H1 (cell line): ENCODE data around the gene NEFH. TPM values are rescaled to one million over a fixed set of nuclear protein-coding genes. Genes with fewer than 3 reads are reported as not detected.

Experiments
- CTCF ChIA-PET: fragments of 300-600 bp; sonication (Branson Sonifier 250); formaldehyde crosslinking; loops from one replicate; lab custom pipeline; 2021; ENCODE audit not compliant: partially characterized antibody; lab: Charles Lee
- POLR2A ChIA-PET: fragments of 300-600 bp; sonication (Branson Sonifier 250); formaldehyde crosslinking; loops from one replicate; lab custom pipeline; 2021; ENCODE audit warnings: inconsistent platforms; ENCODE audit not compliant: partially characterized antibody; lab: Charles Lee
- DNase-seq, 2 experiments: peaks; one replicate each; pipeline versions ENCODE4 v3.0.0 to v3.0.0-alpha.2; 2010 to 2022; ENCODE audit warnings: low spot score in 2 of 2, low read depth in 1 of 2, mixed read lengths in 1 of 2
- FAIRE-seq: peaks from 2 replicates; lab custom pipeline; 2011; peaks lifted over from hg19 to GRCh38; lab: Jason Lieb, UNC
- H2AFZ ChIP-seq: 2 replicates; pipeline ENCODE4 v1.8.1; 2012; ENCODE audit warnings: low read length, inconsistent platforms
- H2AK5ac ChIP-seq: 2 replicates; pipeline ENCODE4 v1.6.1; 2013; ENCODE audit warnings: low read depth, low read length
- H2BK120ac ChIP-seq: replicated peaks from 2 replicates; pipeline ENCODE3; 2013; ENCODE audit warnings: low read depth, low read length, inconsistent platforms
- H2BK12ac ChIP-seq: 2 replicates; pipeline ENCODE4 v1.6.1; 2013; ENCODE audit warnings: low read depth, low read length
- H2BK15ac ChIP-seq: 2 replicates; pipeline ENCODE4 v1.6.1; 2013; ENCODE audit warnings: low read length
- H2BK20ac ChIP-seq: 2 replicates; pipeline ENCODE4 v1.6.1; 2013; ENCODE audit warnings: low read length
- H2BK5ac ChIP-seq: 2 replicates; pipeline ENCODE4 v1.6.1; 2013; ENCODE audit warnings: low read depth, low read length
- H3K14ac ChIP-seq: 2 replicates; pipeline ENCODE4 v1.6.1; 2013; ENCODE audit warnings: inconsistent platforms; ENCODE audit not compliant: insufficient read length
- H3K18ac ChIP-seq: 2 replicates; pipeline ENCODE4 v1.6.1; 2013; ENCODE audit warnings: low read length; ENCODE audit errors: extremely low read depth
- H3K23ac ChIP-seq: 2 replicates; pipeline ENCODE4 v1.6.1; 2013; ENCODE audit warnings: inconsistent platforms; ENCODE audit not compliant: insufficient read length
- H3K23me2 ChIP-seq: 2 replicates; pipeline ENCODE4 v1.6.1; 2013; ENCODE audit warnings: low read depth, low read length
- H3K27ac ChIP-seq: 2 replicates; pipeline ENCODE4 v1.6.1; 2011; ENCODE audit warnings: low read depth, low read length, inconsistent platforms
- H3K27me3 ChIP-seq, 4 experiments: replicated peaks in 1 of 4; 1 replicate in 1 of 4; 2 replicates in 3 of 4; pipeline versions ENCODE4 v1.6.1 to v1.8.1; 2011 to 2013; ENCODE audit warnings: low read length in 3 of 4, mild to moderate bottlenecking in 3 of 4, inconsistent platforms in 2 of 4, mixed read lengths in 2 of 4, moderate library complexity in 1 of 4; ENCODE audit not compliant: control insufficient read depth in 3 of 4, insufficient read depth in 3 of 4; ENCODE audit errors: extremely low read depth in 1 of 4
- H3K36me3 ChIP-seq, 4 experiments: 2 replicates each; pipeline versions ENCODE4 v1.6.1 to v1.8.1; 2011 to 2013; ENCODE audit warnings: mild to moderate bottlenecking in 4 of 4, low read length in 3 of 4, moderate library complexity in 2 of 4, control low read depth in 1 of 4, inconsistent platforms in 1 of 4; ENCODE audit not compliant: insufficient read depth in 4 of 4, control insufficient read depth in 2 of 4
- H3K4ac ChIP-seq: replicated peaks from 2 replicates; pipeline ENCODE3; 2013; ENCODE audit warnings: low read length, low read depth, mixed read lengths, inconsistent platforms; ENCODE audit not compliant: insufficient read length
- H3K4me1 ChIP-seq, 4 experiments: replicated peaks in 1 of 4; 1 replicate in 1 of 4; 2 replicates in 3 of 4; pipeline versions ENCODE4 v1.6.1 to v1.8.1; 2011 to 2013; ENCODE audit warnings: low read length in 3 of 4, inconsistent platforms in 2 of 4, mixed read lengths in 1 of 4; ENCODE audit not compliant: insufficient read depth in 4 of 4, control insufficient read depth in 3 of 4
- H3K4me2 ChIP-seq, 2 experiments: 2 replicates each; pipeline versions ENCODE4 v1.6.1 to v1.8.1; 2011 to 2013; ENCODE audit warnings: low read depth in 2 of 2, low read length in 2 of 2, control low read depth in 1 of 2, inconsistent platforms in 1 of 2, mild to moderate bottlenecking in 1 of 2; ENCODE audit not compliant: insufficient read depth in 1 of 2
- H3K4me3 ChIP-seq, 4 experiments: fragments of 200-600, 300-600 bp in 1 of 4; sonication (generic), shearing (Covaris generic), sonication (Bioruptor Twin) in 1 of 4; 2 replicates each; pipeline versions ENCODE4 v1.5.1 to v1.8.1; 2011 to 2016; ENCODE audit warnings: low read length in 4 of 4, low read depth in 3 of 4, control low read depth in 2 of 4, inconsistent platforms in 2 of 4, mild to moderate bottlenecking in 2 of 4, mixed read lengths in 1 of 4, moderate library complexity in 1 of 4; ENCODE audit not compliant: insufficient read depth in 2 of 4; ENCODE audit errors: extremely low read depth in 1 of 4
- H3K56ac ChIP-seq: replicated peaks from 2 replicates; pipeline ENCODE3; 2013; ENCODE audit warnings: low read depth, mild to moderate bottlenecking, mixed read lengths, low read length, inconsistent platforms; ENCODE audit not compliant: insufficient read length
- H3K79me1 ChIP-seq: 2 replicates; pipeline ENCODE4 v1.6.1; 2013; ENCODE audit warnings: low read depth, low read length, control low read depth
- H3K79me2 ChIP-seq, 2 experiments: 2 replicates each; pipeline versions ENCODE4 v1.6.1 to v1.8.1; 2012 to 2013; ENCODE audit warnings: low read length in 2 of 2, mild to moderate bottlenecking in 2 of 2, inconsistent platforms in 1 of 2; ENCODE audit not compliant: insufficient read depth in 2 of 2, control insufficient read depth in 1 of 2
- H3K9ac ChIP-seq, 4 experiments: replicated peaks in 1 of 4; 1 replicate in 1 of 4; 2 replicates in 3 of 4; pipeline versions ENCODE4 v1.6.1 to v1.8.1; 2011 to 2013; ENCODE audit warnings: low read depth in 3 of 4, low read length in 3 of 4, control low read depth in 2 of 4, mild to moderate bottlenecking in 2 of 4, moderate library complexity in 2 of 4, inconsistent platforms in 1 of 4; ENCODE audit errors: extremely low read depth in 1 of 4
- H3K9me3 ChIP-seq, 2 experiments: 2 replicates each; pipeline versions ENCODE4 v1.6.1 to v1.8.1; 2012 to 2013; ENCODE audit warnings: mild to moderate bottlenecking in 2 of 2, moderate library complexity in 2 of 2, control low read depth in 1 of 2, inconsistent platforms in 1 of 2, low read depth in 1 of 2, low read length in 1 of 2, mixed read lengths in 1 of 2; ENCODE audit not compliant: insufficient read depth in 2 of 2
- H4K20me1 ChIP-seq, 2 experiments: replicated peaks in 1 of 2; 2 replicates each; pipeline versions ENCODE3 to v1.8.1; 2011 to 2013; ENCODE audit warnings: inconsistent platforms in 2 of 2, low read length in 2 of 2, mild to moderate bottlenecking in 1 of 2; ENCODE audit not compliant: insufficient read depth in 2 of 2, control insufficient read depth in 1 of 2
- H4K5ac ChIP-seq: 2 replicates; pipeline ENCODE4 v1.6.1; 2013; ENCODE audit warnings: low read length, low read depth, mixed read lengths, inconsistent platforms; ENCODE audit not compliant: insufficient read length
- H4K8ac ChIP-seq: 2 replicates; pipeline ENCODE4 v1.8.0; 2013; ENCODE audit warnings: mild to moderate bottlenecking, moderate library complexity, low read length, inconsistent platforms; ENCODE audit not compliant: insufficient read depth; ENCODE audit errors: extremely low read depth
- H4K91ac ChIP-seq: replicated peaks from 2 replicates; pipeline ENCODE3; 2013; ENCODE audit warnings: low read length, mixed read lengths, inconsistent platforms; ENCODE audit not compliant: insufficient read length
- CHD2 ChIP-seq: IDR thresholded peaks from 2 replicates; pipeline ENCODE4 v1.6.1; 2012; ENCODE audit warnings: low read length, improper control_type of control experiment
- CTBP2 ChIP-seq: IDR thresholded peaks from 2 replicates; pipeline ENCODE4 v1.7.0; 2011; ENCODE audit warnings: borderline replicate concordance, mild to moderate bottlenecking, moderate library complexity, mixed read lengths, low read length; ENCODE audit not compliant: insufficient read depth, insufficient read length
- FOSL1 ChIP-seq: IDR thresholded peaks from 2 replicates; pipeline ENCODE4 v1.6.1; 2011; ENCODE audit warnings: mild to moderate bottlenecking, low read depth, low read length, moderate library complexity; ENCODE audit not compliant: insufficient read depth
- POLR2AphosphoS5 ChIP-seq: IDR thresholded peaks from 2 replicates; pipeline ENCODE4 v1.6.1; 2011; ENCODE audit warnings: low read depth, low read length
- POU5F1 ChIP-seq: IDR thresholded peaks from 2 replicates; pipeline ENCODE4 v1.6.1; 2011; ENCODE audit warnings: low read depth, mild to moderate bottlenecking, low read length, moderate library complexity
- SAP30 ChIP-seq: fragments of 300-600 bp; sonication (generic); IDR thresholded peaks from 2 replicates; pipeline ENCODE4 v1.7.1; 2012; ENCODE audit warnings: low read length, moderate library complexity, mild to moderate bottlenecking, inconsistent platforms; ENCODE audit not compliant: insufficient read depth, insufficient replicate concordance
- polyA plus RNA-seq, 7 experiments: library from polyadenylated mRNA; depleted of rRNA in 3 of 7; stranded (reverse) in 5 of 7; unstranded in 2 of 7; fragments of >200 nt in 5 of 7; fragments of 200-250 nt in 2 of 7; gene quantifications; 1 replicate in 5 of 7; 2 replicates in 1 of 7; 4 replicates in 1 of 7; pipeline versions ENCODE4 v1.2.1 to v1.2.3, GENCODE V29; 2011 to 2013; ENCODE audit warnings: missing spikeins in 2 of 7, mixed read lengths in 2 of 7
- total RNA-seq: library from RNA; stranded (reverse); fragmentation: NEBNext Ultra II Directional; extraction: Animal tissue kit (Norgen Biotek cat#: 25700); gene quantifications from 2 replicates; pipeline ENCODE4 v1.2.1, GENCODE V29; 2021
- TF ChIP-seq, protein P1 (sequence below), 3 experiments: IDR thresholded peaks; 1 replicate in 2 of 3; 2 replicates in 1 of 3; pipeline versions ENCODE4 v1.5.1 to v1.6.1; 2011; ENCODE audit warnings: low read length in 3 of 3, mild to moderate bottlenecking in 3 of 3, inconsistent platforms in 2 of 3, low read depth in 1 of 3, moderate library complexity in 1 of 3; ENCODE audit not compliant: insufficient read depth in 1 of 3; ENCODE audit errors: control extremely low read depth in 1 of 3

The NEFH gene
- total and polyA plus RNA-seq, 2 of the 8 experiments (the other 6 are each of a cell fraction or from before 2014, with no cell fraction given), result 0.57 to 2.3 TPM

- Histone ChIP-seq H3K23ac (no peak overlapping the region), H4K5ac (no peak overlapping the region), H3K79me2 (no peaks in the 10 kb centered on the region), H2AFZ (no peak overlapping the region), H3K79me1 (no peaks in the 10 kb centered on the region), H3K4me1 (no peaks in the 10 kb centered on the region; a peak in 2 of 7 replicates), H2BK120ac (no peak overlapping the region), H3K27ac (no peak overlapping the region), H3K4me3 (no peak overlapping the region), H3K18ac (no peak overlapping the region), H3K9ac (no peak overlapping the region), H3K4ac (no peak overlapping the region), H4K91ac (no peak overlapping the region), H4K8ac (no peak overlapping the region), H2BK20ac (no peak overlapping the region), H2AK5ac (no peak overlapping the region), H3K56ac (no peak overlapping the region), H2BK5ac (no peak overlapping the region), H3K36me3 (no peaks in the 10 kb centered on the region), H2BK12ac (no peak overlapping the region), H3K27me3 (no peaks in the 10 kb centered on the region), H3K23me2 (no peaks in the 10 kb centered on the region), H3K4me2 (no peak overlapping the region), H2BK15ac (no peak overlapping the region), H4K20me1 (no peaks in the 10 kb centered on the region), H3K14ac (no peak overlapping the region), H3K9me3 (no peaks in the 10 kb centered on the region)
- no peak for DNase-seq
- ChIA-PET CTCF (interaction anchor here (1.4 to 7.0 kb wide), 3 partner anchors 12 to 27 kb away, joined by 5 to 39 read pairs (median 5); no protein-coding TSS in a partner anchor), POLR2A (interaction anchor here (1.1 kb wide), 1 partner anchor 22 kb away, joined by 3 read pairs; the partner anchor contains the start of gene NEFH)
- no peak for FAIRE-seq
- TF ChIP-seq POU5F1 (no peak), POLR2AphosphoS5 (no peak), SAP30 (no peak), CTBP2 (no peak), CHD2 (no peak), FOSL1 (no peak)
- TF ChIP-seq, protein P1, sequence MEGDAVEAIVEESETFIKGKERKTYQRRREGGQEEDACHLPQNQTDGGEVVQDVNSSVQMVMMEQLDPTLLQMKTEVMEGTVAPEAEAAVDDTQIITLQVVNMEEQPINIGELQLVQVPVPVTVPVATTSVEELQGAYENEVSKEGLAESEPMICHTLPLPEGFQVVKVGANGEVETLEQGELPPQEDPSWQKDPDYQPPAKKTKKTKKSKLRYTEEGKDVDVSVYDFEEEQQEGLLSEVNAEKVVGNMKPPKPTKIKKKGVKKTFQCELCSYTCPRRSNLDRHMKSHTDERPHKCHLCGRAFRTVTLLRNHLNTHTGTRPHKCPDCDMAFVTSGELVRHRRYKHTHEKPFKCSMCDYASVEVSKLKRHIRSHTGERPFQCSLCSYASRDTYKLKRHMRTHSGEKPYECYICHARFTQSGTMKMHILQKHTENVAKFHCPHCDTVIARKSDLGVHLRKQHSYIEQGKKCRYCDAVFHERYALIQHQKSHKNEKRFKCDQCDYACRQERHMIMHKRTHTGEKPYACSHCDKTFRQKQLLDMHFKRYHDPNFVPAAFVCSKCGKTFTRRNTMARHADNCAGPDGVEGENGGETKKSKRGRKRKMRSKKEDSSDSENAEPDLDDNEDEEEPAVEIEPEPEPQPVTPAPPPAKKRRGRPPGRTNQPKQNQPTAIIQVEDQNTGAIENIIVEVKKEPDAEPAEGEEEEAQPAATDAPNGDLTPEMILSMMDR (IDR thresholded peaks at IDR 0.05; ENCODE audit: control extremely low read depth in 1 of 3, insufficient read depth in 1 of 3, low read depth in 1 of 3, low read length in 3 of 3), result no peak
These were observed 21.5 kb upstream of the NEFH start for GRCh38 chr22:29458551-29458950.
